GM21786 (cell line): ENCODE data around the gene TAF13.
"Not testable (repeated sequence)": the region's sequence is repeated elsewhere in the genome, so short reads cannot be mapped to it uniquely, and the experiment has no call there.

Source experiments
- ATAC-seq: cut with Tn5 transposase; IDR thresholded peaks from one replicate; pipeline ENCODE4 v1.9.1; 2021; ENCODE audit not compliant: unreplicated experiment

Gene TAF13

DNA sequence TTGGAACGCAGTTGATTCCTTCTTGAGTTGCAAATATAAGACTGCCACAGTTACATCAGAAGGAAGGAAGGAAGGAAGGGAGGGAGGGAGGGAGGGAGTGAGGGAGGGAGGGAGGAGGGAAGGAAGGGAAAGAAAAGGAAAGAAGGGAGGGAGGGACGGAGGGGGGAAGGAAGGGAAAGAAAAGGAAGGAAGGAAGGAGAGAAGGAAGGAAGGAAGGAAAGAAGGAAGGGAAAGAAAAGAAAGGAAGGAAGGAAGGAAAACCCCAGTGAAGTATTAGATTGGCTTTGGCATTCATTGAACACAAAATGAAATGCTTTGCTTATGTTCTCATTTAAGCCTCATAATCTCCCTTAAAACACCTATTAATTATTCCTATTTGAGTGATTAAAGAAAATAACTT is 27.5 kb downstream of the TAF13 start:
- no peak for ATAC-seq

DNA sequence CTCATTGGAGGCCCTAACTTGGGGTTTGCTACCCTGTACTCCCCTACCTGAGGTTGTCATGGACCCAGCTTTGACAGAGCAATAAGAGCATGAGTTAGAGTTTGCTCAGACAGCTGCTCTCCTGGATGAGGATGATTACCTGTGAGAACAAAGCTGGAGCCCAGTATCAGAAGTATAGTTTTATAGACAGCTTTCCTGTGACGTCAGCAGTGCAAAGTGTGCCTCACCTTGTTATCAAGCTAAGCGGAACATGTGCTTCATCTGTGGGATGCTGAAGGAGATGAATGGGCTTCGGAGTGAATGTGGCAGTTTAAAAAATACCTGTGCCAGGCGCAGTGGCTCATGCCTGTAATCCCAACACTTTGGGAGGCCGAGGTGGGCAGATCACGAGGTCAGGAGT is 28.5 kb downstream of the TAF13 start:
- ATAC-seq: no peak

- ATAC-seq: no peak
Measured at GRCh38 chr1:109046671-109047070, 29.1 kb downstream of the TAF13 start.

DNA sequence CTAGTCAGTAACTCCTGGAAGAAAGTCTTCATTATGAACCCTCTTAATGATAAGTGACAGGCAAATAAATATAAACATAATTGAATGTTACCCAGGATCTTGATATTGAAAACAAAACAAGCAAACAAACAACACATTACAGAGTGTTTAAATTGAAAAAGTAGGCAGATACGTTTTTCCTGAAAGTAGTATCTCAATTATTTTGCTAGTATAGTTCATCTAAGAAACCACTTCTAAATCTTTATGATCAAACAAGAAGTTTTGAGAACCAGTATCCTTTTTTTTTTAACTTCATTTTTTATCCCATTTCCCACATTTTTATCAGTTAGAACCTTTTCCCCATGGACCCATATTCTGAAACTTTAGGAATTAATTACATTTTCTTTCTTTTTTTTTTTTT is 30.2 kb downstream of the TAF13 start:
- ATAC-seq: no peak

GRCh38 chr1:109041621-109042468 is 34.0 kb downstream of the TAF13 start, which contains the start of gene WDR47:
Gene WDR47, minus strand, starts transcription at chr1:109042102. Its CDS starts 18,590 bp downstream, at chr1:109023512.
- peak; percentile 96 for ATAC-seq

GRCh38 chr1:109040989-109041620 is 34.7 kb downstream of the TAF13 start:
- ATAC-seq: peak; percentile 17

DNA sequence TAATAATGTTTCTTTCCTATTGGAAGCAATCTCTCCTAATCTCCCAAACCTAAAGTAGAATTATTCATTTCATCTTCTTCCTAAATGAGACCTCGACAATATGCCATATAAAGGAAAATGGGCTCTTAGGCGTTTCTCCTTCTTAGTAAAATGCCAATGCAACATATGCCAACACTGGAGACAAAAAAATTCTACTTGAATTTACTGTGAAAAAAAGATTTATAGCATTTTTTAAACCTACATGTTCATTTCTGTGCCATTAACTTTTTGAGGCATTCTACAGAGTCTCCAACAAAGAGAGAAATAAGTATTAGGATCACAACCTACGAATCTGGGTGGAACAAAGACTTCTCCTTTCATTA is 35.2 kb downstream of the TAF13 start:
- ATAC-seq: no peak

DNA sequence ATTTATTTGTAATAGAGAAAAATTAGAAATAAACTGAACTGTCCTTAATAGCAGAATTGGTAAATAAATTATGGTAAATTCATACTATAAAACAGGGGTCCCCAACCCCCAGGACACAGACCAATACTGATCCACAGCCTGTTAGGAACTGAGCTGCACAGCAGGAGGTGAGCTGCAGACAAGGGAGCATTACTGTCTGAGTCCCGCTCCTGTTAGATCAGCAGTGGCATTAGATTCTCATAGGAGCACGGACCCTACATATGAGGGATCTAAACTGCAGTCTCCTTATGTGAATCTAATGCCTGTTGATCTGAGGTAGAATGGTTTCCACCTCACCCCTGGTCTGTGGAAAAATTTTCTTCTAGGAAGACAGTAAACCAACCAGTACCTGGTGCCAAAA is 41.4 kb downstream of the TAF13 start:
- ATAC-seq: no peak

DNA sequence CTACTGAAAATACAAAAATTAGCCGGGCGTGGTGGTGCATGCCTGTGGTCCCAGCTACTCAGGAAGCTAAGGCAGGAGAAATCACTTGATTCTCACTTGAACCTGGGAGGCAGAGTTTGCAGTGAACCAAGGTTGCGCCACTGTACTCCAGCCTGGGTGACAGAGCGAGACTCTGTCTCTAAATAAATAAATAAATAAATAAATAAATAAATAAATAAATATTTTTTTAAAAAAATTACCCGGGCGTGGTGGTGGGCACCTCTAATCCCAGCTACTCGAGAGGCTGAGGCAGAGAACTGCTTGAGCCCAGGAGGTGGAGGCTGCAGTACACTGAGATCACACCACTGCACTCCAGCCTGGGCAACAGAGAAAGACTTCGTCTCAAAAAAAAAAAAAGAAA is 46.3 kb downstream of the TAF13 start:
- not testable (repeated sequence) for ATAC-seq

DNA sequence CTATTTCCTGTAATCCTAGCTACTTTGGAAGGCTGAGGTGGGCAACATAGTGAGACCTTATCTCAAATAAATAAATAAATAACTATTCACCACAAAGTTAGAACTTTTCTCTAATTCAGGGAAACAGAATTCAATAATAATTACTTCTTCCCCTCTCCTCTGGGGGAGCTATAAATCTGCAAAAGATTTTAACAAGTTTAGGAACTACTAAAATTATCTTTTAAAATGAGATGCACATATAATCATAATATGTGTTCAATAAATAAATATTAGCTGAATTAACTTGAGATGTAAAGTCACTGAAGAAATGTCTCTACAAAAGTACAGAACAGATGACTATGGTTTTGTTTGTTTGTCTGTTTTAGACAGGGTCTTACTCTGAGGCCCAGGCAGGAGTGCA is 48.0 kb downstream of the TAF13 start:
- no peak for ATAC-seq

- ATAC-seq: no peak
Measured at GRCh38 chr1:109025694-109026093, 50.1 kb downstream of the TAF13 start.

- no peak for ATAC-seq
Measured at GRCh38 chr1:109024646-109025045, 51.2 kb downstream of the TAF13 start.

DNA sequence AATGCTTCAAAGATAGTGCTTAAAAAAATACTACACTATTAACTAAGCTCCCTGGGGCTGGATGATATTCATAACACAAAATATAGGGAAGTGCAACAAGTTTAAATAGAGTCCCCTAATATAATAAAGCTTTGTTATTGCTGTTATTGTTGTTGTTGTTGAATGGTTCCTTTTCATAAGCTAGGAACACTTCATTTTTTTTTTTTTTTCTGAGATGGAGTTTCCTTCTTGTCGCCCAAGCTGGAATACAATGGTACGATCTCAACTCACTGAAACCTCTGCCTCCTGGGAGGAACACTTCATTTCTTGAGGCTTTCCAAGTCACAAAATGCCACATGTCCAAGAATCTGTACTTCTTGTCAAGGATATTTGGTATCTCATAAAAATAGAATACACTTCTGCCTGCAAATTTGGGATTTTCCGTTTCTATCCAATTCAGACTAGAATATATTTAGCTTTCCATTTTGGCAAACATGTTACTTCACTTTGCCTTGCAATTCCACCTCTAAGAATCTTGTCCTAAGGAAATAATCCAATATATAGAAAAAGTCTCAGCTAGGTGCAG is 55.0 kb downstream of the TAF13 start:
- no peak for ATAC-seq

DNA sequence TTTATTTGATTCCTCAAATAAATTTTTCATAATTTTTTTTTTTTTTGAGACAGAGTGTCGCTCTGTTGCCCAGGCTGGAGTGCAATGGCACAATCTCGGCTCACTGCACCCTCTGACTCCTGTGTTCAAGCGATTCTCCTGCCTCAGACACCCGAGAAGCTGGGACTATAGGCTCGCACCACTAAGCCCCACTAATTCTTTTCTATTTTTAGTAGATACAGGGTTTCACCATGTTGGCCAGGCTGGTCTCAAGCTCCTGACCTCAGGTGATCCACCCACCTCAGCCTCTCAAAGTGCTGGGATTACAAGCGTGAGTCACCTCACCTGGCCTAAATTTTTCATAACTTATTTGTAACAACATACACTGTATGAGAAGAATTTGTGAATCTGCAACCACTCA is 58.1 kb downstream of the TAF13 start:
- ATAC-seq: not testable (repeated sequence)

DNA sequence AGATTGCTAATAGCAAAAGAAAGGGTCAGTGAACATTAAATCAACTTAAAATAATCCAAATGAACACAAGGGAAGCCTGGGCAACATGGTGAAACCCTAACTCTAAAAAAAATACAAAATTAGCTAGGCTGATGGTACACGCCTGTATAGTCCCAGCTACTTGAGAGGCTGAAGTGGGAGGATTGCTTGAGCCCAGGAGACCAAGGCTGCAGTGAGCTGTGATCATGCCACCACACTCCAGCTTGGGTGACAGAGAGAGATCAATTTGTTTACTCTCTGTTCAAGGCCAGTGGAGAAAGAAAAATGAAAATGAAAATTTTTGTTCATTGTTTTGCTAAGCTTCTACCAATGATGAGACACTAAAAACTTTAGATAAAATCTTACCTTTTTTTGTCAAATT is 58.7 kb downstream of the TAF13 start:
- ATAC-seq: no peak
